ENCODE data around the gene CLPX. TPM values are rescaled to one million over a fixed set of nuclear protein-coding genes. Genes with fewer than 3 reads are reported as not detected.
"Not testable (repeated sequence)": the region's sequence is repeated elsewhere in the genome, so short reads cannot be mapped to it uniquely, and the experiment has no call there.

CLPX gene
- total and polyA plus RNA-seq, 4 donors, result 45.2 to 55.2 (median 47.5) TPM

DNA sequence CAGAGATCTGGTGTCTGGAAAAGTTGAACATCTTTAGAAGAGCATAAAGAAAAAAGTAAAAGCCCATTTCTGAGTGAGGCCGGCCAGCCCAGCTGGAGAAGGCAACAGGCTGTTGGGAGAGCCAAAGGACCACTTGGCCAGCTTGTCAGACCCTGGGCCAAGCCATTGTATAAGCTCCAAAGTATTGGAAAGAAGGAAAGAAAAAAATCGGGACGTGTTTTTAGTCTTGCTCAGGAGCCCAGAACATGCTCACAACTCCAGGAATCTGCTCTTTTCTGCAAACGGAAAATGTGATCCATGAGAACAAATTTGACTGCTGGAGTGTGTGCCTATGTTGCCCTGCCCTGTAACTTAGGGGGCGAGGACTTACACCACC lies 10.4 kb upstream of the CLPX start:
- Histone ChIP-seq H3K36me3 (ENCODE audit: control insufficient read depth, insufficient read depth, low read length) (peaks cover 4% of the 10 kb centered on the region), H3K9me3 (ENCODE audit: control insufficient read depth, insufficient read depth, low read length) (no peaks in the 10 kb centered on the region), H3K27ac (ENCODE audit: low read depth, low read length) (no peak overlapping the region), H3K4me1 (ENCODE audit: control insufficient read depth, insufficient read depth, low read length) (peaks cover 7% of the 10 kb centered on the region), H3K4me3 (ENCODE audit: low read depth, low read length) (no peak overlapping the region), H3K27me3 (ENCODE audit: control insufficient read depth, insufficient read depth, low read length) (no peaks in the 10 kb centered on the region)
- no peak for DNase-seq (ENCODE audit: low read depth in 4 of 6, low spot score in 6 of 6)
- WGBS (ENCODE audit: insufficient coverage), result 57% methylated on average over 5 of the region's 5 CpGs

GRCh38 chr15:65194826-65195547 lies 9.8 kb upstream of the CLPX start:
- H3K4me1 ChIP-seq (ENCODE audit: control insufficient read depth, insufficient read depth, low read length), result peaks cover 7% of the 10 kb centered on the region
- peak in 1 of 6 donors; percentile 13 for DNase-seq (ENCODE audit: low read depth in 4 of 6, low spot score in 6 of 6)
- no peak overlapping the region for H3K4me3 ChIP-seq (ENCODE audit: low read depth, low read length)
- WGBS (ENCODE audit: insufficient coverage), result 48% methylated on average over 2 of the region's 7 CpGs
- no peak overlapping the region for H3K27ac ChIP-seq (ENCODE audit: low read depth, low read length)
- no peaks in the 10 kb centered on the region for H3K9me3 ChIP-seq (ENCODE audit: control insufficient read depth, insufficient read depth, low read length)
- H3K36me3 ChIP-seq (ENCODE audit: control insufficient read depth, insufficient read depth, low read length), result peaks cover 4% of the 10 kb centered on the region
- no peaks in the 10 kb centered on the region for H3K27me3 ChIP-seq (ENCODE audit: control insufficient read depth, insufficient read depth, low read length)

- Histone ChIP-seq H3K4me3 (ENCODE audit: low read depth, low read length) (no peak overlapping the region), H3K27ac (ENCODE audit: low read depth, low read length) (no peak overlapping the region), H3K27me3 (ENCODE audit: control insufficient read depth, insufficient read depth, low read length) (no peaks in the 10 kb centered on the region), H3K9me3 (ENCODE audit: control insufficient read depth, insufficient read depth, low read length) (no peaks in the 10 kb centered on the region), H3K36me3 (ENCODE audit: control insufficient read depth, insufficient read depth, low read length) (peaks cover 4% of the 10 kb centered on the region), H3K4me1 (ENCODE audit: control insufficient read depth, insufficient read depth, low read length) (peaks cover 7% of the 10 kb centered on the region)
- DNase-seq (ENCODE audit: low read depth in 4 of 6, low spot score in 6 of 6), result no peak
- WGBS (ENCODE audit: insufficient coverage), result 90% methylated on average over 5 of the region's 5 CpGs
Measured at GRCh38 chr15:65192016-65192415, 6.9 kb upstream of the CLPX start.

- DNase-seq (ENCODE audit: low read depth in 4 of 6, low spot score in 6 of 6), result peak in 5 of 6 donors; percentile 38 to 90 (median 57)
- Histone ChIP-seq H3K4me3 (ENCODE audit: low read depth, low read length) (no peak overlapping the region), H3K9me3 (ENCODE audit: control insufficient read depth, insufficient read depth, low read length) (no peaks in the 10 kb centered on the region), H3K36me3 (ENCODE audit: control insufficient read depth, insufficient read depth, low read length) (no peaks in the 10 kb centered on the region), H3K4me1 (ENCODE audit: control insufficient read depth, insufficient read depth, low read length) (peaks cover 6% of the 10 kb centered on the region), H3K27me3 (ENCODE audit: control insufficient read depth, insufficient read depth, low read length) (no peaks in the 10 kb centered on the region), H3K27ac (ENCODE audit: low read depth, low read length) (no peak overlapping the region)
- 0% methylated on average over 2 of the region's 3 CpGs for WGBS (ENCODE audit: insufficient coverage)
Measured at GRCh38 chr15:65189102-65189740, 4.1 kb upstream of the CLPX start.

- not testable (repeated sequence) for H3K36me3 ChIP-seq (ENCODE audit: control insufficient read depth, insufficient read depth, low read length); DNase-seq (ENCODE audit: low read depth in 4 of 6, low spot score in 6 of 6); H3K27me3 ChIP-seq (ENCODE audit: control insufficient read depth, insufficient read depth, low read length); H3K27ac ChIP-seq (ENCODE audit: low read depth, low read length); H3K9me3 ChIP-seq (ENCODE audit: control insufficient read depth, insufficient read depth, low read length); H3K4me3 ChIP-seq (ENCODE audit: low read depth, low read length); H3K4me1 ChIP-seq (ENCODE audit: control insufficient read depth, insufficient read depth, low read length)
- WGBS (ENCODE audit: insufficient coverage), result 93% methylated on average over 3 of the region's 9 CpGs
Measured at GRCh38 chr15:65188472-65188871, 3.3 kb upstream of the CLPX start.

- peaks cover 14% of the 10 kb centered on the region for H3K4me1 ChIP-seq (ENCODE audit: control insufficient read depth, insufficient read depth, low read length)
- H3K4me3 ChIP-seq (ENCODE audit: low read depth, low read length), result peak overlapping the region; percentile 87
- no peaks in the 10 kb centered on the region for H3K27me3 ChIP-seq (ENCODE audit: control insufficient read depth, insufficient read depth, low read length)
- no peaks in the 10 kb centered on the region for H3K9me3 ChIP-seq (ENCODE audit: control insufficient read depth, insufficient read depth, low read length)
- H3K27ac ChIP-seq (ENCODE audit: low read depth, low read length), result peak overlapping the region; percentile 95
- H3K36me3 ChIP-seq (ENCODE audit: control insufficient read depth, insufficient read depth, low read length), result peaks cover 9% of the 10 kb centered on the region
- DNase-seq (ENCODE audit: low read depth in 4 of 6, low spot score in 6 of 6), result peak in 4 of 6 donors; percentile 13 to 59 (median 36)
- WGBS (ENCODE audit: insufficient coverage), result 0% methylated on average over 33 of the region's 33 CpGs
Measured at GRCh38 chr15:65184305-65184867, 756 bp downstream of the CLPX start.

DNA sequence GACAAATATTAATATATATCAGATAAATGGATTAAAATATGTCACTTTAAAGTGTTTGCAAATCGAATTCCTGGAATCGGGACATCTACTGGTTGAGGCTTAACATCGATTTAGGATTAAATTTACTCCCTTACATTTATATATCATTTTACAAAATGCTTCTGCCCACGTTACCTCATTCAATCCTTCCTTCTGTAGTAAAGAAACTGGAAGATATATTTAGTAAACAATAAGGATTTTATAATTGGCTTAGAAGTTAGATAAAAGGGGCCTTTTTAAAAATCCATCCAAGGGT lies 1.3 kb downstream of the CLPX start:
- H3K27me3 ChIP-seq (ENCODE audit: control insufficient read depth, insufficient read depth, low read length), result no peaks in the 10 kb centered on the region
- peak overlapping the region; percentile 87 for H3K4me3 ChIP-seq (ENCODE audit: low read depth, low read length)
- peak in 1 of 6 donors; percentile 6 for DNase-seq (ENCODE audit: low read depth in 4 of 6, low spot score in 6 of 6)
- peak overlapping the region; percentile 95 for H3K27ac ChIP-seq (ENCODE audit: low read depth, low read length)
- H3K36me3 ChIP-seq (ENCODE audit: control insufficient read depth, insufficient read depth, low read length), result peaks cover 10% of the 10 kb centered on the region
- no CpG with 5 or more reads among the region's 4 CpGs for WGBS (ENCODE audit: insufficient coverage)
- peaks cover 14% of the 10 kb centered on the region for H3K4me1 ChIP-seq (ENCODE audit: control insufficient read depth, insufficient read depth, low read length)
- H3K9me3 ChIP-seq (ENCODE audit: control insufficient read depth, insufficient read depth, low read length), result no peaks in the 10 kb centered on the region

DNA sequence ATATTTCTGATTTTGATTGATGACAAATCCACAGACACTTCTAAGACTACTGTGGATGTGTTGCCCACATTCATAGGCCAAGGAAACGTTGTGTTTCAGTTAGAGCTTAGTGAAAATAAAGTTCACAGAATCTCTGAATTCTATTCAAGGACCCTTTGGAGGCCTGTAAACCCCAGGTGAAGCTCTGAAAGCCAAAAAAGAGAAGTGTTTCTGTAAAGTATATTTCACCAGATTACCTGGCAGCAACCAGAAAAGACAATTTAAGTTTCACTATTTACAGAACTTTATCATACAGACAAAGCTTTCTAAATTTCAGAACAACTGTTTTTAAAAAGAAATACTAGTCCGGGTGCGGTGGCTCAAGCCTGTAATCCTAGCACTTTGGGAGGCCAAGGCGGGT lies 2.6 kb downstream of the CLPX start:
- Histone ChIP-seq H3K36me3 (ENCODE audit: control insufficient read depth, insufficient read depth, low read length) (peaks cover 19% of the 10 kb centered on the region), H3K27me3 (ENCODE audit: control insufficient read depth, insufficient read depth, low read length) (no peaks in the 10 kb centered on the region), H3K4me3 (ENCODE audit: low read depth, low read length) (no peak overlapping the region), H3K4me1 (ENCODE audit: control insufficient read depth, insufficient read depth, low read length) (peaks cover 14% of the 10 kb centered on the region), H3K9me3 (ENCODE audit: control insufficient read depth, insufficient read depth, low read length) (no peaks in the 10 kb centered on the region), H3K27ac (ENCODE audit: low read depth, low read length) (no peak overlapping the region)
- no peak for DNase-seq (ENCODE audit: low read depth in 4 of 6, low spot score in 6 of 6)
- WGBS (ENCODE audit: insufficient coverage), result 67% methylated on average over 1 of the region's 4 CpGs

DNA sequence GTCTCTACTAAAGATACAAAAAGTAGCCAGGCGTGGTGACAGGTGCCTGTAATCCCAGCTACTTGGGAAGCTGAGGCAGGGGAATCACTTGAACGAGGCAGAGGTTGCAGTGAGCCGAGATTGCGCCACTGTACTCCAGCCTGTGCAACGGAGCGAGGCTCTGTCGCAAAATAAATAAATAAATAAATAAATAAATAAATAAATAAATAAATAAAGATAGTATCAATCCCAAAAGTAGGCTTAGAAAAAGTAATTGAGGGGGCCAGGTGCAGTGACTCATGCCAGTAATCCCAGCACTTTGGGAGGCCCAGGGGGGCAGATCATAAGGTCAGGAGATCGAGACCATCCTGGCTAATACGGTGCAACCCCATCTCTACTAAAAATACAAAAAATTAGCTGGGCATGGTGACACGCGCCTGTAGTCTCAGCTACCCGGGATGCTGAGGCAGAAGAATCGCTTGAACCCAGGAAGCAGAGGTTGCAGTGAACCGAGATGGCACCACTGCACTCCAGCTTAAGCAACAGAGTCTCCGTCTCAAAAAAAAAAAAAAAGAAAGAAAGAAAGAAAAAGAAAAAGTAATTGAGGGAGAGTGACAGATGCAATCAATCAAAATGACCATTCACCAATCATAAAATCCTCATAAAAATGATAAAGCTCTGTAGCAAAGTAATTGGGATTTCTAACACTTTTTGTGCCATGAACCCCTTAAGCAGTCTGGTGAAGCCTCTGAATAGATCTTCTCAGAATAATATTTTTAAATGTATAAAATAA lies 3.4 kb downstream of the CLPX start:
- H3K36me3 ChIP-seq (ENCODE audit: control insufficient read depth, insufficient read depth, low read length), result peaks cover 26% of the 10 kb centered on the region
- not testable (repeated sequence) for H3K27ac ChIP-seq (ENCODE audit: low read depth, low read length); H3K4me3 ChIP-seq (ENCODE audit: low read depth, low read length); DNase-seq (ENCODE audit: low read depth in 4 of 6, low spot score in 6 of 6); H3K9me3 ChIP-seq (ENCODE audit: control insufficient read depth, insufficient read depth, low read length); H3K27me3 ChIP-seq (ENCODE audit: control insufficient read depth, insufficient read depth, low read length)
- H3K4me1 ChIP-seq (ENCODE audit: control insufficient read depth, insufficient read depth, low read length), result peaks cover 14% of the 10 kb centered on the region
- 100% methylated on average over 2 of the region's 15 CpGs for WGBS (ENCODE audit: insufficient coverage)

Measured in spinal cord (tissue), 10 donors.